GM19328 (cell line): Measurements from ENCODE around the gene GPAT3.
"Not testable (repeated sequence)": the region's sequence is repeated elsewhere in the genome, so short reads cannot be mapped to it uniquely, and the experiment has no call there.

ENCODE experiments used
- ATAC-seq: cut with Tn5 transposase; IDR thresholded peaks from one replicate; pipeline ENCODE4 v1.9.1; 2021; ENCODE audit warnings: mild to moderate bottlenecking, moderate library complexity; ENCODE audit not compliant: unreplicated experiment

The GPAT3 gene

GRCh38 chr4:83591730-83592129 lies 55.8 kb downstream of the GPAT3 start:
- no peak for ATAC-seq

- ATAC-seq: peak; percentile 82
Measured at GRCh38 chr4:83599183-83599582, 63.3 kb downstream of the GPAT3 start.

GRCh38 chr4:83603129-83603528 lies 67.2 kb downstream of the GPAT3 start:
- no peak for ATAC-seq

GRCh38 chr4:83604321-83604720 lies 68.4 kb downstream of the GPAT3 start:
- no peak for ATAC-seq

GRCh38 chr4:83605210-83605609 lies 69.3 kb downstream of the GPAT3 start:
- ATAC-seq: no peak

GRCh38 chr4:83605744-83606172 lies 69.8 kb downstream of the GPAT3 start:
- ATAC-seq: no peak

- no peak for ATAC-seq
Measured at GRCh38 chr4:83606460-83606859, 70.6 kb downstream of the GPAT3 start.

GRCh38 chr4:83606898-83607297 lies 71.0 kb downstream of the GPAT3 start:
- no peak for ATAC-seq

- no peak for ATAC-seq
Measured at GRCh38 chr4:83609365-83609764, 73.5 kb downstream of the GPAT3 start.

GRCh38 chr4:83610729-83611128 lies 74.8 kb downstream of the GPAT3 start:
- ATAC-seq: no peak

- ATAC-seq: no peak
Measured at GRCh38 chr4:83613023-83613422, 77.1 kb downstream of the GPAT3 start.

GRCh38 chr4:83613994-83614393 lies 78.1 kb downstream of the GPAT3 start:
- no peak for ATAC-seq

- no peak for ATAC-seq
Measured at GRCh38 chr4:83616252-83616651, 80.3 kb downstream of the GPAT3 start.

GRCh38 chr4:83617371-83618035 lies 81.6 kb downstream of the GPAT3 start:
- ATAC-seq: no peak

GRCh38 chr4:83618431-83618830 lies 82.5 kb downstream of the GPAT3 start:
- ATAC-seq: no peak

GRCh38 chr4:83618991-83619645 lies 83.2 kb downstream of the GPAT3 start:
- ATAC-seq: no peak

- ATAC-seq: not testable (repeated sequence)
Measured at GRCh38 chr4:83622127-83622526, 86.2 kb downstream of the GPAT3 start.

- ATAC-seq: no peak
Measured at GRCh38 chr4:83625821-83626220, 89.9 kb downstream of the GPAT3 start.

GRCh38 chr4:83626245-83626836 lies 90.4 kb downstream of the GPAT3 start:
- no peak for ATAC-seq

GRCh38 chr4:83629945-83630721 lies 94.2 kb downstream of the GPAT3 start:
- no peak for ATAC-seq

- ATAC-seq: no peak
Measured at GRCh38 chr4:83631066-83631465, 95.2 kb downstream of the GPAT3 start.
